Lower lobe of right lung (tissue), 2 donors: ENCODE measurements around the gene ZNF280D. TPM values are rescaled to one million over a fixed set of nuclear protein-coding genes. Genes with fewer than 3 reads are reported as not detected.

Source experiments
- ATAC-seq, 2 donors: fragments of 200-7000 bp; cut with Tn5 transposase; one replicate each; pipeline ENCODE4 v1.9.1; 2020 to 2022; ENCODE audit warnings: mild to moderate bottlenecking in 2 of 2, moderate library complexity in 2 of 2
- DNase-seq: peaks from one replicate; pipeline ENCODE4 v3.0.0-alpha.2; 2020
- H3K27ac ChIP-seq: fragments of 200-600 bp; one replicate; pipeline ENCODE4 v1.8.0; 2022
- H3K27me3 ChIP-seq: fragments of 200-600 bp; one replicate; pipeline ENCODE4 v1.8.0; 2022; ENCODE audit warnings: low read depth
- H3K36me3 ChIP-seq: fragments of 200-600 bp; one replicate; pipeline ENCODE4 v1.8.0; 2022; ENCODE audit warnings: mild to moderate bottlenecking
- H3K4me1 ChIP-seq: fragments of 200-600 bp; one replicate; pipeline ENCODE4 v1.8.0; 2022
- H3K4me3 ChIP-seq: fragments of 200-600 bp; one replicate; pipeline ENCODE4 v1.8.0; 2022; ENCODE audit warnings: mild to moderate bottlenecking
- H3K9me3 ChIP-seq: fragments of 200-600 bp; one replicate; pipeline ENCODE4 v1.8.0; 2022
- intact Hi-C: fragments of 100-400 bp; cut with DNase I; formaldehyde crosslinking; loops from one replicate; pipeline ENCODE4 v1.11.0; 2022
- total RNA-seq: library from RNA; stranded (reverse); fragmentation: NEBNext Ultra II Directional; extraction: Animal tissue kit (Norgen Biotek cat#: 25700); gene quantifications from one replicate; pipeline ENCODE4 v1.2.1, GENCODE V29; 2021
- TF ChIP-seq, protein P1 (sequence below): fragments of 200-600 bp; IDR thresholded peaks from one replicate; pipeline ENCODE4 v1.8.0; 2022; ENCODE audit warnings: antibody characterized with exemption, mild to moderate bottlenecking
- donor health status: DM: no; HTN: yes; CAD: no; lungs with severe emphysema.

ZNF280D gene
- total RNA-seq, 1 donor from 2014 or later = 57.1 TPM

GRCh38 chr15:56675930-56676329, 57.4 kb downstream of the ZNF280D start:
- TF ChIP-seq, protein P1, sequence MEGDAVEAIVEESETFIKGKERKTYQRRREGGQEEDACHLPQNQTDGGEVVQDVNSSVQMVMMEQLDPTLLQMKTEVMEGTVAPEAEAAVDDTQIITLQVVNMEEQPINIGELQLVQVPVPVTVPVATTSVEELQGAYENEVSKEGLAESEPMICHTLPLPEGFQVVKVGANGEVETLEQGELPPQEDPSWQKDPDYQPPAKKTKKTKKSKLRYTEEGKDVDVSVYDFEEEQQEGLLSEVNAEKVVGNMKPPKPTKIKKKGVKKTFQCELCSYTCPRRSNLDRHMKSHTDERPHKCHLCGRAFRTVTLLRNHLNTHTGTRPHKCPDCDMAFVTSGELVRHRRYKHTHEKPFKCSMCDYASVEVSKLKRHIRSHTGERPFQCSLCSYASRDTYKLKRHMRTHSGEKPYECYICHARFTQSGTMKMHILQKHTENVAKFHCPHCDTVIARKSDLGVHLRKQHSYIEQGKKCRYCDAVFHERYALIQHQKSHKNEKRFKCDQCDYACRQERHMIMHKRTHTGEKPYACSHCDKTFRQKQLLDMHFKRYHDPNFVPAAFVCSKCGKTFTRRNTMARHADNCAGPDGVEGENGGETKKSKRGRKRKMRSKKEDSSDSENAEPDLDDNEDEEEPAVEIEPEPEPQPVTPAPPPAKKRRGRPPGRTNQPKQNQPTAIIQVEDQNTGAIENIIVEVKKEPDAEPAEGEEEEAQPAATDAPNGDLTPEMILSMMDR = no peak
- Histone ChIP-seq H3K27ac (no peak overlapping the region), H3K4me3 (no peak overlapping the region), H3K27me3 (no peaks in the 10 kb centered on the region), H3K36me3 (peaks cover 28% of the 10 kb centered on the region), H3K9me3 (no peaks in the 10 kb centered on the region), H3K4me1 (no peaks in the 10 kb centered on the region)
- DNase-seq (no peak), ATAC-seq (no peak)
- intact Hi-C loops = no loop called here

GRCh38 chr15:56674857-56675256, 58.5 kb downstream of the ZNF280D start:
- H3K36me3 ChIP-seq = peaks cover 28% of the 10 kb centered on the region
- no peak for DNase-seq
- no peaks in the 10 kb centered on the region for H3K27me3 ChIP-seq
- no peak overlapping the region for H3K4me3 ChIP-seq
- intact Hi-C loops = no loop called here
- H3K27ac ChIP-seq = no peak overlapping the region
- H3K4me1 ChIP-seq = no peaks in the 10 kb centered on the region
- H3K9me3 ChIP-seq = no peaks in the 10 kb centered on the region
- TF ChIP-seq, protein P1 = no peak
- no peak for ATAC-seq

DNA sequence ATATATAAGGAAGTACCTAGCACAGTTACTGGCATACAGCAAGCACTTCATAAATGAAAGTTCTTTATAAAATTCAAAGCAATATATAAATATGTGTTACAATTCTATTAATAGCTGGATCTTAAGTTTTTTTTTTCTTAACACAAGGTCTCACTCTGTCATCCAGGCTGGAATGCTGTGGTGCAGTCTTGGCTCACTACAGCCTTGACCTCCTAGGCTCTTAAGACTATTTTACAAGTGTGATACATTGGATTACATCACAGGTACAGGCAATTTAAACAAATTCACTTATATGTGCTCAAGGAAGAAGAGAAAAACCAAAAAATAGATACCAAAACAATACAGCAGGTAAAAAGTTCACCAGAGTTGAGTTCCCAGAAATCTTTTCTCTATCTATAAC, 60.6 kb downstream of the ZNF280D start:
- TF ChIP-seq, protein P1 = no peak
- Histone ChIP-seq H3K4me1 (no peaks in the 10 kb centered on the region), H3K9me3 (no peaks in the 10 kb centered on the region), H3K27me3 (no peaks in the 10 kb centered on the region), H3K27ac (no peak overlapping the region), H3K36me3 (peaks cover 37% of the 10 kb centered on the region), H3K4me3 (no peak overlapping the region)
- ATAC-seq (no peak), DNase-seq (no peak)
- intact Hi-C loops = no loop called here

- DNase-seq = no peak
Measured at GRCh38 chr15:56667517-56667916, 65.8 kb downstream of the ZNF280D start.

DNA sequence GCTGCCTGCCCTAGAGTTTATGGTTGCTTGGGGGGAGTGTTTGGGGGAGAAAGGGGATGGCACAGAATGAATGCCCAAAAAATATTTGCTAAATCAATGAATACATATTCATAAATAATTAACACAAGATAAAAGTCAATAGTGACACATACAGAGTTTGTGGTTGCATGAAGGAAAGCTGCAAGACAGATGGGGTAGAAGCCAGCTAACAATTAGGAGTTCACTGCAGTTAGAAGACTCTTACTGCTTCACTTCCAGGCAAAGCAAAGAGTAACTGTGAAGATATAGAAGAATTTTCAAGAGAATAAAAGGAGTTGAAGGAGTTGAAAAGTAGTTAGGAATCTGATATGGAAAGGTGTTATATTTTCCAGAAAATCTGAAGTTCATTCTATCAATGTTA, 72.4 kb downstream of the ZNF280D start:
- no peaks in the 10 kb centered on the region for H3K9me3 ChIP-seq
- no peaks in the 10 kb centered on the region for H3K27me3 ChIP-seq
- no peak overlapping the region for H3K27ac ChIP-seq
- intact Hi-C loops = no loop called here
- no peak overlapping the region for H3K4me3 ChIP-seq
- DNase-seq (no peak), ATAC-seq (no peak)
- TF ChIP-seq, protein P1 = no peak
- peaks cover 42% of the 10 kb centered on the region for H3K36me3 ChIP-seq
- no peaks in the 10 kb centered on the region for H3K4me1 ChIP-seq

More at GRCh38 chr15:56667517-56667916, 65.8 kb downstream of the ZNF280D start:
- Histone ChIP-seq H3K9me3 (no peaks in the 10 kb centered on the region), H3K27me3 (no peaks in the 10 kb centered on the region), H3K36me3 (peaks cover 54% of the 10 kb centered on the region), H3K4me3 (no peak overlapping the region), H3K27ac (no peak overlapping the region), H3K4me1 (no peaks in the 10 kb centered on the region)
- peak; percentile 52 to 80 for ATAC-seq
- TF ChIP-seq, protein P1 = no peak
- intact Hi-C loops = no loop called here

- intact Hi-C loops = no loop called here
- H3K27me3 ChIP-seq = no peaks in the 10 kb centered on the region
- DNase-seq (no peak), ATAC-seq (no peak)
- H3K9me3 ChIP-seq = no peaks in the 10 kb centered on the region
- H3K36me3 ChIP-seq = peaks cover 25% of the 10 kb centered on the region
- no peak overlapping the region for H3K4me3 ChIP-seq
- no peaks in the 10 kb centered on the region for H3K4me1 ChIP-seq
- TF ChIP-seq, protein P1 = no peak
- H3K27ac ChIP-seq = no peak overlapping the region
Measured at GRCh38 chr15:56659197-56659596, 74.1 kb downstream of the ZNF280D start.
